ENCODE results near the gene SCFD1.
"Not testable (repeated sequence)": the region's sequence is repeated elsewhere in the genome, so short reads cannot be mapped to it uniquely, and the experiment has no call there.

Gene SCFD1

GRCh38 chr14:30669594-30669993, 47.5 kb downstream of the SCFD1 start:
- no peak for DNase-seq (ENCODE audit: low read depth in 2 of 3, low spot score in 2 of 3)

DNA sequence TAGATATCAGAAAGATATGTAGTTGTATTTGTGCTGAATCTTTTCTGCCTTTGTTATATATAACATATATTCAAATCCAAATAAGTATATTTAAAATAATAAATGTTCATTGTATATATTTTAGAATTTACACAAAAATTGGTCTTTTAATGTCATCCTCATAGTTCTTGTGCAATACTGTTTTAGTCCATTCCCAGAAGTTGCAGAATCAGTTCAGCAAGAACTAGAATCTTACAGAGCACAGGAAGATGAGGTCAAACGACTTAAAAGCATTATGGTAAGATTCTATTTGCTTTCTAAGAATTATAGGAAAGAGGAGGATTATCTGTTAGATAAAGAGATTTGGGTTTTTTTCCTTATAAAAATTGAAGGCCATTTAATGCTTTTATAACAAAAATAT, 51.0 kb downstream of the SCFD1 start:
- DNase-seq (ENCODE audit: low read depth in 2 of 3, low spot score in 2 of 3), result no peak

DNA sequence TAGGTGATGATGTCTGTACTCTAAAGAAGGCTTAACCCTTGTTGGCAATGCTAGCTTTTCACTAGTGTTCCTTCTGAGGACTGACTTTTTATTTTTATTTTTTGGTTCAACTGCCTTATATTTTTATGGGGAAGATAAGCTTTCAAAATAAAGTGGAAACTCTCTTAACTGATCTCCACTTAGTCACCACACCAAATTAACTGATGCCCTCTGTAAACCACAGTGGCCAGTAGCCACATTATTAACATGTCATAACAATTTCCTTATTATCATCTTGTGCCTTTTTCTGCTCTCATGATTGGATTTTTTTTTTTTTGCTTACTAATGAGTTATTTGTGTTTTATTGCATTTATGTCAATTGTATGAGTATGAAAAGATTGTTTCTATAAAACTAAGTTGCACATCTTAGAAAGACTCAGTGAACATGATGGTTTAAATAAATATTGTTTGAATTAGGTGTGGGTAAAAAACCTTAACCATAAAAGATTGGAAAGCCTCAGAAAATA, 56.9 kb downstream of the SCFD1 start:
- DNase-seq (ENCODE audit: low read depth in 2 of 3, low spot score in 2 of 3), result no peak

- DNase-seq (ENCODE audit: low read depth in 2 of 3, low spot score in 2 of 3), result no peak
Measured at GRCh38 chr14:30680036-30680435, 57.9 kb downstream of the SCFD1 start.

GRCh38 chr14:30680776-30681175, 58.7 kb downstream of the SCFD1 start:
- not testable (repeated sequence) for DNase-seq (ENCODE audit: low read depth in 2 of 3, low spot score in 2 of 3)

DNA sequence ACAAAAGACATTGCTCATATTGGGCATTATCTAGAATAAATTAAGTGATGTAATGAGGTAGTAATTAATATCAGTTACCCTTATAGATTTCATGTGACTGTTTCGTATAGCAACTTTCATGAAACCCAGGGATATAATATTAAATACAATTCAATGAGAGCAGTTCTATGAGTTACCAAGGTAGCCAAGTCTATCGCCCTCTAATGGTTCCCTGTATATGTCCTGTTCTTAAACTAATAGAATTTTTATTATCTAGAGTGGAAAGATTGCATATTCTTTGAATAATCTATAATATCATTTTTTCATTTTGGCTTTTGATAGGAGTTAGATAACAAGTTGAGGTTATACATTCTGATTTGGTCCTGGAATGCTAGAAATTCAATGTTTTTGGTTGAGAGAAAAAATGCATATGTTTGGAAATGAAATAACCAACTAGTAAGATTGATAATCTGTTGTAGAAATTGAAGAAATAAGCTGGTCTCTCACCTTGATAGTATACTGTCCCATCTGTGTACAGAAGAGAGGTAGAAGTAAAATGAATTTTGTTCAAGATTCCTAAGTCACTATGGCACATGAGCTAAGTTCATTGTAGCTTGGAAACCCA, 59.7 kb downstream of the SCFD1 start:
- DNase-seq (ENCODE audit: low read depth in 2 of 3, low spot score in 2 of 3), result no peak

DNA sequence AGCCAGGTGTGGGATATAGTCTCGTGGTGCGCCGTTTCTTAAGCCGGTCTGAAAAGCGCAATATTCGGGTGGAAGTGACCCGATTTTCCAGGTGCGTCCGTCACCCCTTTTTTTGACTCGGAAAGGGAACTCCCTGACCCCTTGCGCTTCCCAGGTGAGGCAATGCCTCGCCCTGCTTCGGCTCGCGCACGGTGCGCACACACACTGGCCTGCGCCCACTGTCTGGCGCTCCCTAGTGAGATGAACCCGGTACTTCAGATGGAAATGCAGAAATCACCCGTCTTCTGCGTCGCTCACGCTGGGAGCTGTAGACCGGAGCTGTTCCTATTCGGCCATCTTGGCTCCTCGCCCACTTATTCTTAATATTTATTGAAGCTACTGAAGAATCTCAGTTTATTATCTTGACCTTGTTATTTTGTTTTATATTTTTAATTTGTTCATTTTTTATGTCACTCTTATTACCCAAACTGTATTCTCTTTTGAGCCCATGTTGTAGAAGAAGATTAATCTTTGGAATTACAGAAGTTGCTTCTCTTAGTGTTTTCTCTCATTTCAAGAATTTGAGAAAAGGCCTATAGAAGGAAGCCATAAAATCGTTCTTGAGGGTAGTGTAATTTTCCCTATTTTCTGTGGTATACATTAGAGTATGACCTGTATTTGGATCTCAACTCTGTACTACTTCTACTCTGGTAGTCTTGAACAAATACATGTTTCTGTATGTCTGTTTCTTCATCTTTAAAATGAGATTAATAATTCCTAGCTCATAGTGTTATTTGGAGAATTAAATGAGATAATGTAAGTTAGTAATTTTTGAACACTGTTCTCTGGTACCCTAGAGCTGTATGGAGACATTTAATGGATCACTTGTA, 68.6 kb downstream of the SCFD1 start:
- DNase-seq (ENCODE audit: low read depth in 2 of 3, low spot score in 2 of 3), result not testable (repeated sequence)

DNA sequence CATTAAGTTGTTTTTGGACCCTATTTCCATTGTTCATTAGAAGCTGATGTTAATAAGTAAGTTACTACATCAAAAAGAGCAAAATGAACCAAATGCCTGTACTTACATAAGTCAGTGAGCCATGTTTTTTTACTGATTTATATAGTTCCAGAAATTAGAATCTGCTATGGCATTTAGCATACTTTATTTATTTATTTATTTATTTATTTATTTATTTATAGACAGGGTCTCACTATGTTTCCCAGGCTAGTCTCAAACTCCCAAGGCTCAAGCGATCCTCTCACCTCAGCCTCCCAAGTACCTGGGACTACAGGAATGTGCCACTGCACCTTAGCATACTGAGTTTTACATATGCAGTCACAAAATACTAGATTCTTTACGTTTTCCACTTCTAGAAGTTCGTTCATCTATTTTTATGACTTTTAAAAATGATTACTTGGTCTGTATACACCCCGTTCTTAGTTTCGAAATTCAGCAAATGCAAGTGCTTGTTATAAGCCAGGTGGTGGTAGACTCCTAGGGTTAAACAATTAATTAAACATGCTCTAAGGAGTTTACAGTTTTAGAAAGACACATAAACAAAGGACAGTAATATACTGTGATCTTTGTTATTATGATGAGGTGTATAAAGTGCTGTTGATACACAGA, 69.8 kb downstream of the SCFD1 start:
- no peak for DNase-seq (ENCODE audit: low read depth in 2 of 3, low spot score in 2 of 3)

DNA sequence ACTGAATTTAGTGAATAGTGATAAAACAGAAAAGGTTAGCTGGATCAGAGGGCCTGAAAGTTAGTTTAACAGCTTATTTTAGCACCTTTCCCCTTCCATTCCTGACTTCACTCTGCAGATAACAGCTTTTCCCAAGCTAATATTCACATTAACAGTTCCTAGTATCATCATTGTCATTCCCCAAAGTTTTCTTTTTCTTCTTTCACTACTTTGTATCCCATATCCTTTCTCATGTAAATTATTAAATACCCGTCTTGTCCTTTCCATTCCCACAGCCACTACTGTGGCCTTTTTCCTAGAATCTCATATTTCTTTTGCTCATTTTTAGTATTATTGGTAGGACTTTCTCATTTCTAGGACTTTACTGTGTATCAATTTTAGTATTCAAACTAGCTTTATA, 70.5 kb downstream of the SCFD1 start:
- no peak for DNase-seq (ENCODE audit: low read depth in 2 of 3, low spot score in 2 of 3)

DNA sequence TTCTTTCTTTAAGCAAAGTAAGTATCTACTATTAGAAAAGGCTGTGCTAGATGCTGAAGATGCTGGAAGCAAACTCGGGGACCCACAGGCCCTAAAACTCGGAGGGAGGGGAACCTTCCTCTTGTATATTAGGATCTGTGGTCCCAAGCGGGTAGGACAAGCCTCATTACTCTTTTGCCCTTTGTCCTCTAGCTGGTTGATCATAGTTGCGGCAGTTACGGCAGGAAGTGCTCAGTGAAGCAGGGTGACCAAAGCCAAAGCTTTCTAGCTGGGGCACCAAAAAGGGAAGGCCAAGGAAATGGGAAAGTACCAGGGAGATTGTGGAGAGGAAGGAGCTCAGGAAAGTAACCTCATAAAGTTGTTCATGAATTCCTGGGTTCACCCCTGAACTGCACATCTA, 76.3 kb downstream of the SCFD1 start:
- no peak for DNase-seq (ENCODE audit: low read depth in 2 of 3, low spot score in 2 of 3)

DNA sequence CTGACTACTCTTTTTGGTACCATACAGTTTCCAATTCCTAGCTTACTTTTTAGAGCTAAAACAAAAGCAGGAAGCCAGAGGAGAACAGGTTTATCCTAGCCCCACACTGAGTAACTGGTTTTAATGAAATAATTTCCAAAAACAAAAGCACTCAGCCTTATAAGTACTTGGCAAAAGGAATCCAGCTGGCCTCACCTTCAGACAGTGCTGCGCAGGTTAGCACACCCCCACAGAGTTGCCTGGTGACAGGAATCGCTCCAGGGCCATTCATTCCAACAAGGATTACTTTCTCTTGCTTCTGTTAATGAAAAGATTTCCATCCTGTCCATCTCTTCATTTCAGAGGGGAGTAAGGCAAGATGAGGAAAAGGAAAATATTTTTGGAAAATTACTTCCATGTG, 84.6 kb downstream of the SCFD1 start:
- DNase-seq (ENCODE audit: low read depth in 2 of 3, low spot score in 2 of 3), result no peak

DNA sequence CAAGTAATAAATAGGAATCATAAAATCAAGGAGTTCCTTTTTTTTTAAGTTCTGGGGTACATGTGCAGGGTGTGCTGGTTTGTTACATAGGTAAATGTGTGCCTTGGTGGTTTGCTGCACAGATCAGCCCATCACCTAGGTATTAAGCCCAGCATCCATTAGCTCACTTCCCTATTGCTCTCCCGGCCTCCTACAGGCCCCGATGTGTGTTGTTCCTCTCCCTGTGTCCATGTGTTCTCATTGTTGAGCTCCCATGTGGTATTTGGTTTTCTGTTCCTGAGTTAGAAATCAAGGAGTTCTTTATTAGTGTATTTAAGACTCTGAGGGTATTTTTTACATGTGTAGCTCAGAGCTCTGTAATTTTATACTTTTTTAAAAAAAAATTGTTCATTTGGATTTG, 86.0 kb downstream of the SCFD1 start:
- no peak for DNase-seq (ENCODE audit: low read depth in 2 of 3, low spot score in 2 of 3)

GRCh38 chr14:30709201-30709600, 87.1 kb downstream of the SCFD1 start:
- no peak for DNase-seq (ENCODE audit: low read depth in 2 of 3, low spot score in 2 of 3)

- no peak for DNase-seq (ENCODE audit: low read depth in 2 of 3, low spot score in 2 of 3)
Measured at GRCh38 chr14:30710876-30711275, 88.8 kb downstream of the SCFD1 start.

- no peak for DNase-seq (ENCODE audit: low read depth in 2 of 3, low spot score in 2 of 3)
Measured at GRCh38 chr14:30719137-30719536, 97.0 kb downstream of the SCFD1 start.

GRCh38 chr14:30725763-30726162, 103.6 kb downstream of the SCFD1 start:
- no peak for DNase-seq (ENCODE audit: low read depth in 2 of 3, low spot score in 2 of 3)

DNA sequence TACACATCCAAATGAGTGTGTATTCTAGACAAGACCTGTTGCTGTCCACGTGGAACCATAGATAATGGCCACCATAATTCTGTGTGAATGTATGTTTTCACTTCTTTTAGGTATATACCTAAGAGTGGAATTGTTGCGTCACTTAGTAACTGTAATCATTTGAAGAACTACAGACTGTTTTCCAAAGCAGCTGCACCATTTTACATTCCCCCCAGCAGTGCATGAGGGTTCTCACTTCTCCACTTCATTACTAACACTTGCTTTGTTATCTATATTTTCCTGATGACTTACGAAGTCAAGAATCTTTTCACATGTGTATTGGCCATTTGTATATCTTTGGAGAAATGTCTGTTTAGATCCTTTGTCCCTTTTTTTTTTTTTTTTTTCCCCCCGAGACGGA, 106.4 kb downstream of the SCFD1 start:
- no peak for DNase-seq (ENCODE audit: low read depth in 2 of 3, low spot score in 2 of 3)

GRCh38 chr14:30737916-30738315, 115.8 kb downstream of the SCFD1 start:
- DNase-seq (ENCODE audit: low read depth in 2 of 3, low spot score in 2 of 3), result no peak

- DNase-seq (ENCODE audit: low read depth in 2 of 3, low spot score in 2 of 3), result no peak
Measured at GRCh38 chr14:30738978-30739377, 116.9 kb downstream of the SCFD1 start.

DNA sequence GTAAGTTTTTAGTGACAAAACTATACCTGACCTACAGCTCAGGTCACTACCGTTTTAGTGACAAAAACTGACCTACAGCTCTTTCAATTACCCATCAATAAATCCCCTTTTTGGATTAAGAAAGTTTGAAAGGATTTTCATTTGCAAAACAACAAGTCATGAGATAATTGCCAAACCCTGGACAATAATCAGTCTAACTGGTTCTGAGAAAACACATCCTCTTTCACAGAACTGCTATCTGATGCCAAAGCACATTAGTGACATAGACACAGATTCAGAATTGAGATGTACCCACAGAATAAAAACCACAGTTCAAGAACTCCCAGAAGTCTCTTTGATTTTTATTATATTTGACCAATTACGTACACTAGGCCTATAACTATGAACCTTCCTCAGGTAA, 126.2 kb downstream of the SCFD1 start:
- DNase-seq (ENCODE audit: low read depth in 2 of 3, low spot score in 2 of 3), result no peak

DNA sequence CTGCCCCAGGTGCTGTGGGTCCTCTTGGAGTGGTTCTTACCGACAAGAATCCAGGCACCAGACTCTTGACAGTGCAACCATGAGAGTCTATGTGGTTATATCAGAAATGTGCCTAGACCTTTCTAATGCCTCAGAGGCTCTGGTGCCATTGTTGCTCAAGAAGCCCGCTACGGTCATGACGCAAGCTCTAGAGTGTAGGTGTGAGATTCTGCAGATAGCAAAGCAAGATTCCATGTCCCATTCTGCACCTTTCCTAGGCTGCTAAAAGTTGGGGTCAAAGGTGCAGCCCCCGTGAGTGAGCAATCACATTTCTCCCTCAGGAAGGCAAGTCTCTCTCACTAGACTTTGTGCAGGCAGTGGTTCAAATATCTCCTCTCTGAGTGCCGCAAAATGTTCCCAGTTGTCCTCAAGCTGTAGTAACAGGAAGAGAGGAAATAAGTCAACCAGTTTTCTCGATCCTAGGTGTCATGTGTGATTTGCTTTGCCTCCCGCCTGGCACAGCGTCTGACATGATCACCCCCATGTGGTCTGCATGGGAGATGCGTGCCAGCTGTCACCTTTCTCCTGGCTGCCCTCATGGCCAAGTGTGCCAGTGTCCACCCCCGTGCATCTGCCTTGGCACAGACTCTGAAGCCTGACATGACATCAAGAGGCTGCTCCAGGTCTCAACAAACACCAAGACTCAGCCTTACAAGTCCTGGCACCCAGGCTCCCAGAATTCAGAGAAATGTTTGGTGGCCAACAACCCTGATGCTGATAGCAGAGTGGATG, 129.7 kb downstream of the SCFD1 start:
- no peak for DNase-seq (ENCODE audit: low read depth in 2 of 3, low spot score in 2 of 3)

All from activated CD8-positive, alpha-beta memory T cell treated with anti-CD3 and anti-CD28 coated beads for 48 hours (primary cell).